Measurements from ENCODE around the gene ABCG8. TPM values are rescaled to one million over a fixed set of nuclear protein-coding genes. Genes with fewer than 3 reads are reported as not detected.

ABCG8 gene
- not detected for total RNA-seq

DNA sequence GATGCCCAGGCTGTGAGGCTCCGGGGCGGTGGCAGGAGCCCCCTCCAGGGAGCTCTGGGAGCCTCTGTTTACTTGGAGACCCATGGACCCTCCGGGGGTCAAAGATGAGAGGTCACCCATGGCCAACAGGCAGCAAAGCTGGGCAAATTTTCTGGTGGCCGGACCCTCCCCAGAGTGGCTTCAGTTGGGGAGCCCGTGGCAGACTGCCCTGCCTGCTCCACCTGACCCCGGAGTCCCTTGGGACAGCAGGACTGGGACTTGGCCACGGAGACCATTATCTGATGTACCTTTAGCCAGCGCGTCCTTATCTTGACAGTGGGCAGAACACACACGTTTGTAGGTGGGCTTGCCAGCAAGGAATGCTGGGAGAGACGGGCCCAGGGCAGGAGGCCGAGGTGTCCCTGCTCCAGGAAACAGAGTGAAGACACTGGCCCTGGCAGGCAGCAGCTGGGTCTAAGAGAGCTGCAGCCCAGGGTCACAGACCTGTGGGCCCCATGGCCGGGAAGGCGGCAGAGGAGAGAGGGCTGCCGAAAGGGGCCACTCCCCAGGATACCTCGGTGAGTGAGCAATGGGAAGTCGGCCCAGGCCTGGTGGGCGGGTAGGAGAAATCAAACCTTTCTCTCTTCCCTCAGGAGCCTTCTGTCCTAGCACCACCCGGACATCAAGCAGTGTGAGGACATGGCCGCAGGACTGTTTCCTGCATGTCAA, at the start of gene ABCG8, which contains the start of gene ABCG5:
TSS of gene ABCG8 (plus strand) at position 412 of the 708 bp plus-strand sequence. CDS start at position 495, 83 bp downstream.
TSS of gene ABCG5 (minus strand) at position 280 of the 708 bp plus-strand sequence. CDS start at position 120, 160 bp downstream.
- Mint-ChIP-seq H3K36me3 (no peaks in the 10 kb centered on the region), H3K4me3 (no peak within 1 kb of the TSS), H3K9me3 (no peaks in the 10 kb centered on the region), H3K27me3 (peaks cover 2% of the 10 kb centered on the region), H3K27ac (no peak within 1 kb of the TSS), H3K4me1 (no peaks in the 10 kb centered on the region)
- DNase-seq = no peak

DNA sequence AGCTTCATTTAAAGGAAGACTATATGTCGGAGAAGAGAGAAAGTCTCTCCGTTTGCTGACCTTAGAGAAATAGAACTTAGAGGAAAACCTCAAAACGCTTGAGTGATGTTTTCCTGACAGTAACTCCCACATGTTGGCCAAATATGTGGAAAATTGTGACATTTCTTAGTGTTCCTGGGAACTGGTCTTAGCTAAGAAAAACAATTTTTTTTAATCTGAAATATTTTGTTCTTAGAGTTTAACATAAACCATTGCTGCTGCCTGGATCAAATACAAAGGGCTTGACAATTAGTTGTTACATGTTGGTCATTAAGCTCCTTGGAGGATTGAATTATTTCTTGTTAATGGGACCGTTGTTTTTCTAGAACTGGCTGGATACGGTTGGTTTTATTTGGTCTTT, 48.6 kb upstream of the ABCG8 start:
- Mint-ChIP-seq H3K4me1 (peaks cover 14% of the 10 kb centered on the region), H3K27me3 (no peaks in the 10 kb centered on the region), H3K4me3 (no peak overlapping the region), H3K9me3 (no peaks in the 10 kb centered on the region), H3K27ac (no peak overlapping the region), H3K36me3 (peaks cover 4% of the 10 kb centered on the region)
- DNase-seq = no peak

DNA sequence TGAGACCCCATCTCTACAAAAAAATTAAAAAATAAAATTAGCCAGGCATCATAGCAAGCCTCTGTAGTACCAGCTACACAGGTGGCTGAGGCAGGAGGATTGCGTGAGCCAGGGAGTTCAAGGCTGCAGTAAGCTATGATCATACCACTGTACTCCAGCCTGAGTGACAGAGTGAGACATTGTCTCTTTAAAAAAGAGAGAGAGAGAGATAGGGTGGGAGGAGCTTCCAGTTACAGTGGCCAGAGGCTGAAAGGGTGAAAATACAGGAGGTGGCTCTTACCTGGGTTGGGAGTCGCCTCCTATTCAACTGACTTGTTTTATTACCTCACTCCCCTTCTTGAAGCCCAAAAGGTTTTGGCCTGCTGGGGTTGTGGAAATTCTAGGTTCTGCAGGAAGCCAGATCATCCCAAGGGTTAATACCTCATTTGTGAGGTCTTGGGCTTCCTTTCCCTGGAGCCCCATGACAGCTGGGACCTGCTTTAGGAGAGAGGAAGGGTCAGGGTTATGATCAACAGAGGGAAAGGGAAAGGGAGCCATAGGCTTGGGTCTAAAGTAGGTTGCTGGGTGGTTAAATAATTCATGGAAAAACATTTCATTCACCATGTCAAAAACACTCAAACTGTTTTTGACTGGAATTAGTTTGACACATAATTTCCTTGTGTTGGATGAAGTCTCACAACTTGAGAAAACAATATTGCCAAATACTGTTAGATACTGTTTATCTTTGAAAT, 47.6 kb upstream of the ABCG8 start:
- H3K27me3 Mint-ChIP-seq = no peaks in the 10 kb centered on the region
- H3K27ac Mint-ChIP-seq = no peak overlapping the region
- DNase-seq = no peak
- peaks cover 6% of the 10 kb centered on the region for H3K36me3 Mint-ChIP-seq
- H3K4me3 Mint-ChIP-seq = no peak overlapping the region
- peaks cover 14% of the 10 kb centered on the region for H3K4me1 Mint-ChIP-seq
- H3K9me3 Mint-ChIP-seq = no peaks in the 10 kb centered on the region

DNA sequence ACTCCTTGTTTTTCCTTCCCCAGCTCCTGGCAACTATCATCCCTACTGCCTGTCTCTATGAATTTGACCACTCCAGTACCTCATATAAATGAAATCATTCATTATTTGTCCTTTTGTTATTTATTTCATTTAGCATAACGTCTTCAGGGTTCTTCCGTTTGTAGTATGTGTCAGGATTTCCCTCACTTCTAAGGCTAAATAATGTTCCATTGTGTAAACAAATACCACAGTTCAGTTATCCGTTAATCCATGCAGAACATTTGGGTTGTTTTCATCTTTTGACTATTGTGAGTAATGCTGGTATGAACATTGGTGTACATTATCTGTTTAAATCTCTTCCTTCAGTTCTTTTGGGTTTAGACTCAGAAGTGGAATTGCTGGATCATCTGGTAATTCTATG, 46.1 kb upstream of the ABCG8 start:
- Mint-ChIP-seq H3K27me3 (no peaks in the 10 kb centered on the region), H3K4me1 (peaks cover 9% of the 10 kb centered on the region), H3K4me3 (no peak overlapping the region), H3K36me3 (peaks cover 6% of the 10 kb centered on the region), H3K27ac (no peak overlapping the region), H3K9me3 (no peaks in the 10 kb centered on the region)
- DNase-seq = no peak

DNA sequence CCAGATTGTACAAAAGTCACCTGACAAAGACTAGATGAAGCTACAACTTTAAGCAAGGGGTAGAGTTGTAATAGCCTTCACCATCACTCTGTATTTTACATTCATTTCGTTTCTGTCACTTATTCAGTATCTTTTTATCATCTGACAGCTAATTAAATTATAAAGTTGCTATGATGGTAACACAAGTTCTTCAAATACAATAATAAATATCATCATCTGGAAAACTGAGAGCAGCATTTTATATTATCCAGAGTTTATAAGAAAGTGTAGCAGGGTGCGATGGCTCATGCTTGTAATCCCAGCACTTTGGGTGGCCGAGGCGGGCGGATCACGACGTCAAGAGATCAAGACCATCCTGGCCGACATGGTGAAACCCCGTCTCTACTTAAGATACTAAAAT, 43.8 kb upstream of the ABCG8 start:
- H3K4me1 Mint-ChIP-seq = no peaks in the 10 kb centered on the region
- no peak for DNase-seq

DNA sequence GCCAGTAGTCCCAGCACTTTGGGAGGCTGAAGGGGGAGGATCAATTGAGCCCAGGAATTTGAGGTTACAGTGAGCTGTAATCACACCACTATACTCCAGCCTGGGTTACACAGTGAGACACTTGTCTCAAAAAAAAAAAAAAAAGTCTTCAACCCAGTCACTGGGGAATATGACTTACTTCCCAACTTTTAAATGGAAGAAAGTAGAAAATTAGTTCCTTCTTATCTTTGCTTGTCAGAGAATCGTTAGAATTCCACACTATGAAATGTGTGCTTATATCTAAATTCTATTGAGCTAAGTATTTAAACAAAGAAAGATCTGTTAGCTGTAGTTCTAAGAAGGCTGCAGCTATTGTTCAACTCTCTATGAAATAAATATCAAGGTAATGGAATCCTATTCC, 42.6 kb upstream of the ABCG8 start:
- no peak overlapping the region for H3K27ac Mint-ChIP-seq
- no peaks in the 10 kb centered on the region for H3K27me3 Mint-ChIP-seq
- H3K4me1 Mint-ChIP-seq = no peaks in the 10 kb centered on the region
- no peak for DNase-seq
- no peaks in the 10 kb centered on the region for H3K9me3 Mint-ChIP-seq
- peaks cover 5% of the 10 kb centered on the region for H3K36me3 Mint-ChIP-seq
- no peak overlapping the region for H3K4me3 Mint-ChIP-seq

More for the DNA sequence above, 43.8 kb upstream of the ABCG8 start:
- no peak overlapping the region for H3K27ac Mint-ChIP-seq
- H3K4me3 Mint-ChIP-seq = no peak overlapping the region
- H3K36me3 Mint-ChIP-seq = peaks cover 6% of the 10 kb centered on the region
- H3K27me3 Mint-ChIP-seq = no peaks in the 10 kb centered on the region
- no peaks in the 10 kb centered on the region for H3K9me3 Mint-ChIP-seq

DNA sequence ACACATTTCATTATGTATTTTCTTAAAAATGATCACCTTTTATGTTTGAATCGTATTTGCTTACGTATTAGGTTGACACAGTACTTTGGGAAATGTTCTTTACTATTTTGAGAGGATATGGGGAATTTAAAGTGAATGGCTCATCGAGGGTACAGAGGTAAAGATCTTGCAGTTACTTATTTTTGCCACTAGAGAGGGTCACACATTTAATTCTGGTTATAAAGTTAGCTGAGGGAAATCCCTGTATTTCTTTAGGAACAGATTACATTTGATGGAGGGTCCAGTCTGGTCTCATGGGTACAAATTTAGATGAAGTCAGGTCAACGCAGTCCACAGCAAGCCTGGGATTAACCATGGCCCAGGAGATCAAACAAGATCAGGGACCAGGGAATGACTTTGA, 40.5 kb upstream of the ABCG8 start:
- no peaks in the 10 kb centered on the region for H3K4me1 Mint-ChIP-seq
- peaks cover 2% of the 10 kb centered on the region for H3K36me3 Mint-ChIP-seq
- no peak overlapping the region for H3K4me3 Mint-ChIP-seq
- no peaks in the 10 kb centered on the region for H3K9me3 Mint-ChIP-seq
- no peaks in the 10 kb centered on the region for H3K27me3 Mint-ChIP-seq
- no peak for DNase-seq
- H3K27ac Mint-ChIP-seq = no peak overlapping the region

DNA sequence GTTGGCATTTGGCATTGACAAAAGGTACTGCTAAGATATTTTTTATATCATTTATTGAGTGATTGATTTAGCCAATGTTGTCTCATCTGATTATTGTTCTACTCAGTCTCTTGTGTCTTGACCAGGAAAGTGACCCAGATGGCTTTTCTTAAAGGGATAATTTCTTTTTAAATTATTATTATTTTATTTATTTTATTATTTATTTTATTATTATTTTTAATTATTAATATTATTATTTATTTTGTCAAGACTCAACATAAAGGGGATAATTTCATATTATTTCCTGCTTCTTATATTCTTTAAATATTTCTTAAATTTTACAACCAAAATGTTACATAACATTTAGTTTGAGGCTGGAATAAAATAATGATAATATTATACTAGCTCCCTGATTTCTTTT, 37.9 kb upstream of the ABCG8 start:
- Mint-ChIP-seq H3K4me3 (no peak overlapping the region), H3K36me3 (peaks cover 2% of the 10 kb centered on the region), H3K4me1 (no peaks in the 10 kb centered on the region), H3K27ac (no peak overlapping the region), H3K27me3 (no peaks in the 10 kb centered on the region), H3K9me3 (no peaks in the 10 kb centered on the region)
- no peak for DNase-seq

DNA sequence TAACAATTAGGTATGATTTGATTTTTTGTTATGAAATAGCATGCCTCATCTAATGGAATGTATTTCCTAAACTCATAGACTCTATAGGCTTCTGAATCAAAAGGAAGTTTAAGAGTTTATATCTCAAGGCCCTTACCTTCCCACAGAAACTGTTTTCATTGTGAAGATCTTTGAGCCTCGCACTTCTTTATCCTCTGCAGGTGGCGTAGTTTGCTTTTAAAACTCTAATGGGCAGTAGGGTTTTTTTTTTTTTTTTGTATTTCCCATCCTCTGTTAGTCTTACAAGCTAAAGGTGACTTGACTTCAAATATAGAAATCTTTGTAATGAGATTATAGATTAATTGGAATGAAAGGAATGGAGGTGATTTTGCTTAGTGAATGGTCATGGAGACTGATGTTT, 36.6 kb upstream of the ABCG8 start:
- DNase-seq = no peak
- H3K36me3 Mint-ChIP-seq = no peaks in the 10 kb centered on the region
- H3K27me3 Mint-ChIP-seq = no peaks in the 10 kb centered on the region
- H3K4me3 Mint-ChIP-seq = no peak overlapping the region
- H3K27ac Mint-ChIP-seq = no peak overlapping the region
- H3K9me3 Mint-ChIP-seq = no peaks in the 10 kb centered on the region
- no peaks in the 10 kb centered on the region for H3K4me1 Mint-ChIP-seq

DNA sequence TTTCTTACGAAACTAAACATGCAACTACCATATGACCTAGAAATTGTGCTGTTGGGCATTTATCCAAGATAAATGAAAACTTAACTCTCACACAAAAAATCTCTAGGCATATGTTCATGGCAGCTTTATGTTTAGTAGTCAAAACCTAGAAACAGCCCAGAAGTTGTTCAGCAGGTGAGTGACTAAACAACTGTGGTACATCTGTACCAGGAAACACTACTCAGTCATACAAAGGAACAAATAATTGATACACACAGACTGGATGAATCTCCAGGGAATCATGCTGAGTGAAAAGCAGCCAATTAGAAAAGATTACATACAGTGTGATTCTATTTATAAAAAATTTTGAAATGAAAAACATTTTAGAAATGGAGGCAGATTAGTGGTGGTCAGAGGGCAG, 35.7 kb upstream of the ABCG8 start:
- Mint-ChIP-seq H3K27ac (no peak overlapping the region), H3K4me1 (no peaks in the 10 kb centered on the region), H3K27me3 (no peaks in the 10 kb centered on the region), H3K36me3 (no peaks in the 10 kb centered on the region), H3K4me3 (no peak overlapping the region), H3K9me3 (no peaks in the 10 kb centered on the region)
- DNase-seq = no peak

DNA sequence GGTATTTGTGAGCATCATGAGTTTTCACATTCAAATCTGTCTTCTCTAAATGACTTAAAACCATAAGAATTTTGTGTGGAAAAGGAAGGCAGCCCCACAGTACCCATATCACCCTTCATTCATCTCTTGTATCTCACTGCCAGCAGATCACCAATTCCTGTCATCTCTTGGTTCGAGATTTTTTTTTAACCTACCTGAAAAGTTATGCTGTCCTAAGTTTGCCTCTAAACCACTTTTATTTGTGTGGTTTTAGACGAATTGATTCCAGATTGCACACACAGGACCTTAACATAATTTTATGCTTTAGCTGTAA, 32.1 kb upstream of the ABCG8 start:
- Mint-ChIP-seq H3K4me1 (no peaks in the 10 kb centered on the region), H3K4me3 (no peak overlapping the region), H3K9me3 (no peaks in the 10 kb centered on the region), H3K27ac (no peak overlapping the region), H3K27me3 (no peaks in the 10 kb centered on the region), H3K36me3 (no peaks in the 10 kb centered on the region)
- DNase-seq = no peak

DNA sequence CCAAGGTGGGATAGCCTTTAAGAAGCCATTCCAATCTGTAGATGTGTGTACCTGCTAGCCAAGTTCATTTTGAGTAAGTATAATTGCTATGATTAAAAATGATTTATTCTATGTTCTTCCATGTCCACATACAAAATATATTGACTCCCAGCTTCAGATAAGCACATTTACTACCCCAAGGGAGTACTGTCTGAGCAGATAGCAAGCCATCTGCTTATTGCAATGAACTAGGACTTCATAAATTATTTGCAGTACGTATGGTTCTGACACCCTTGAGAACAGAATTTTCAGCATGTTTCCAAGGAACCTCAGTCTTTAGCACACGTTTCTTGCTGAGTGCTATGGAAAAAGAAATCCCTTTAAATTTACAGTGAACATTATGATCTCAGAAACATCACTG, 28.3 kb upstream of the ABCG8 start:
- Mint-ChIP-seq H3K36me3 (no peaks in the 10 kb centered on the region), H3K27me3 (peaks cover 1% of the 10 kb centered on the region), H3K27ac (no peak overlapping the region), H3K4me1 (no peaks in the 10 kb centered on the region), H3K4me3 (no peak overlapping the region), H3K9me3 (peaks cover under 1% of the 10 kb centered on the region)
- DNase-seq = no peak

DNA sequence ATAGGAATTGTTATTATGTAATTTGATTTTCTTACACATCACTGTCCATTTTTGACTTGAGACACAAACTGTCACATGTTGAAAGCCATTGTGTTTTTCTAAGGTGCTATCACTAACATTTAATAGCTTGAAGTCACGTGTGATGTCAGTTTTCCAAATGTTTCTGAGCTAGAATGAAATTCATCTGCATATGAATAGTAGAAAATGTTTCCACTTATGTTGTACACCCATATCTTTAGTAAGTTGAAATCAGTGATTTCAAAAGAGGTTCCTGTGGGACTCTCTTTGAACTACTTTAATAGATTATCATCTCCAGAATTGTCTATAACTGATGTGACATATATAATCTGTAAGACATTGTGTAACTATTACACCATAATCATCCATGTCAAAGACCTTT, 27.9 kb upstream of the ABCG8 start:
- Mint-ChIP-seq H3K4me3 (no peak overlapping the region), H3K9me3 (peaks cover 3% of the 10 kb centered on the region), H3K27ac (no peak overlapping the region), H3K27me3 (peaks cover 3% of the 10 kb centered on the region), H3K36me3 (no peaks in the 10 kb centered on the region), H3K4me1 (no peaks in the 10 kb centered on the region)
- no peak for DNase-seq

DNA sequence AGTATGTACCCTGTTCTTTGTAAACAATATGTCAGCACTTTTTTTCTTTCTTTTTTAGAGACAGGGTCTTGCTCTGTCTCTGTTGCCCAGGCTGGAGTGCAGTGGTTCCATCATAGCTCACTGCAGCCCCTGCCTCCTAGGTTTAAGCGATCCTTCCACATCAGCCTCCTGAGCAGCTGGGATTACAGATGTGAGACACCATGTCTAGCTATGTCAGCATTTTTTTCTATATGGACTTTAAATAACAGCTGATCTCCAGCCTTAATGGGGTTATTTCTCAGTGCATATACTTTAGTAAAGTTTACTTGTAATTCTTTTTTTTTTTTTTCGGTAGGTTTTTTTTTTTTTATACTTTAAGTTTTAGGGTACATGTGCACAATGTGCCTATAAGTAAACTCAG, 26.8 kb upstream of the ABCG8 start:
- no peaks in the 10 kb centered on the region for H3K36me3 Mint-ChIP-seq
- no peak overlapping the region for H3K4me3 Mint-ChIP-seq
- no peak for DNase-seq
- H3K27me3 Mint-ChIP-seq = peaks cover 3% of the 10 kb centered on the region
- no peak overlapping the region for H3K27ac Mint-ChIP-seq
- no peaks in the 10 kb centered on the region for H3K4me1 Mint-ChIP-seq
- peaks cover 3% of the 10 kb centered on the region for H3K9me3 Mint-ChIP-seq

DNA sequence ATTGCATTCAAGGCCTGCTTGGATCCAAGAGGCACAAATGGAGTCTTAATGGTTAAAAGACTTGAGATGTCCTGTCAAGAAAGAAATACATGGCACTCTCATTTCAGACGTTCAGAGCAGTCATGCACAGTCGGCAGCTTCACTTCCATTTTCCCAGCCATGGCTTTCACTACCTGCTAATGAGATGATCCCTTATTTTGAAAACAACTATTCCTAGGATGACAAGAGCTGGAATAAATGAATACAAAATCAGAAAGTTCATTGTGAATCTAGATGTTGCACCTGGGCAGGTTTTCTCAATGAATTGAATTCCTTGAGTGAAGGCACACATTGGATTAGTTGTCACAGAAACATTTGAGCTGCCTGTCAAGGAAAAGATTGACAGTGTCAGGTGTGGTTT, 25.8 kb upstream of the ABCG8 start:
- peaks cover 3% of the 10 kb centered on the region for H3K9me3 Mint-ChIP-seq
- H3K4me3 Mint-ChIP-seq = no peak overlapping the region
- H3K36me3 Mint-ChIP-seq = no peaks in the 10 kb centered on the region
- no peak for DNase-seq
- H3K27ac Mint-ChIP-seq = no peak overlapping the region
- H3K4me1 Mint-ChIP-seq = no peaks in the 10 kb centered on the region
- peaks cover 3% of the 10 kb centered on the region for H3K27me3 Mint-ChIP-seq

DNA sequence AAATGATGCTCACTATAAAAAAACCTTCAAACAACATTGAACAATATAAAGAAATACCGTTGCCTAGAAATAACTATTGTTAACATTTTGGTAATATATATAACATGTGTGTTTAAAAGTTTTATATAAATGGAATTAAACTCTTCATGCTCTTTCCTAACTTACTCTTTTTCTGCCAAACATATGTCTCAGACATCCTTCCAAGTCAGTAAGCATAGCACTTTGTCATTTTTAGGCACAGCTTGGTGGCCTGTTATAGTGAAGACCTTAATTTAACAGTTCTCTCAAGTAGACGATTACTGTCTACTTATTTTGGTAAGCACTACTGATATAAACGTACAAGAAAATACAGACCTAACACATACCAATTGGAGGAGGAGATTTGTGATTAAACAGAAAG, 24.1 kb upstream of the ABCG8 start:
- H3K27me3 Mint-ChIP-seq = peaks cover 3% of the 10 kb centered on the region
- no peak for DNase-seq
- H3K27ac Mint-ChIP-seq = no peak overlapping the region
- H3K36me3 Mint-ChIP-seq = no peaks in the 10 kb centered on the region
- H3K4me1 Mint-ChIP-seq = peaks cover 3% of the 10 kb centered on the region
- H3K4me3 Mint-ChIP-seq = no peak overlapping the region
- H3K9me3 Mint-ChIP-seq = peaks cover 3% of the 10 kb centered on the region
